SK-N-SH (cell line): Measurements from ENCODE around the gene FRRS1L. TPM values are rescaled to one million over a fixed set of nuclear protein-coding genes. Genes with fewer than 3 reads are reported as not detected.

Experiments used
- CTCF ChIA-PET: fragments of 300-600, 350-600 bp; formaldehyde crosslinking; extraction: SDS; loops from one replicate; lab custom pipeline; 2021; lab: Yijun Ruan, JAX
- POLR2A ChIA-PET: fragments of 350-600 bp; sonication (Branson Sonifier 250); formaldehyde crosslinking; extraction: SDS; loops from one replicate; lab custom pipeline; 2020; ENCODE audit warnings: antibody characterized with exemption, inconsistent platforms; lab: Yijun Ruan, JAX
- DNase-seq: peaks from one replicate; pipeline ENCODE4 v3.0.0; 2012
- H2AFZ ChIP-seq: fragments of 200-600 bp; sonication (generic); 2 replicates; pipeline ENCODE4 v1.8.1; 2016; ENCODE audit warnings: antibody characterized with exemption, mild to moderate bottlenecking, low read depth
- H3F3A ChIP-seq: fragments of 200-600 bp; sonication (generic); replicated peaks from 2 replicates; pipeline ENCODE3; 2016; ENCODE audit warnings: antibody characterized with exemption, mild to moderate bottlenecking; ENCODE audit not compliant: insufficient read depth
- H3K27ac ChIP-seq, 2 experiments: fragments of 200-500 bp in 1 of 2; fragments of 200-600 bp in 1 of 2; sonication (Bioruptor generic) in 1 of 2; sonication (generic), shearing (Covaris generic) in 1 of 2; 2 replicates each; pipeline versions ENCODE4 v1.5.1 to v1.6.1; 2014 to 2016; ENCODE audit warnings: low read depth in 2 of 2, inconsistent platforms in 1 of 2, low read length in 1 of 2, mild to moderate bottlenecking in 1 of 2, mixed read lengths in 1 of 2
- H3K27me3 ChIP-seq: fragments of 200-600 bp; sonication (generic), shearing (Covaris generic); 2 replicates; pipeline ENCODE4 v1.6.1; 2016; ENCODE audit warnings: mixed run types; ENCODE audit not compliant: insufficient read depth
- H3K36me3 ChIP-seq, 2 experiments: fragments of 200-500 bp in 1 of 2; fragments of 200-600 bp in 1 of 2; sonication (Bioruptor generic) in 1 of 2; sonication (generic) in 1 of 2; replicated peaks in 1 of 2; 2 replicates each; pipeline versions ENCODE3 to v1.5.1; 2014 to 2016; ENCODE audit warnings: low read length in 1 of 2, mild to moderate bottlenecking in 1 of 2; ENCODE audit not compliant: insufficient read depth in 2 of 2, control insufficient read depth in 1 of 2
- H3K4me1 ChIP-seq, 2 experiments: fragments of 200-500 bp in 1 of 2; fragments of 200-600 bp in 1 of 2; sonication (Bioruptor generic) in 1 of 2; sonication (generic), shearing (Covaris generic) in 1 of 2; 2 replicates each; pipeline versions ENCODE4 v1.5.1 to v1.6.1; 2014 to 2016; ENCODE audit warnings: low read depth in 1 of 2, low read length in 1 of 2, mixed run types in 1 of 2; ENCODE audit not compliant: insufficient read depth in 2 of 2, control insufficient read depth in 1 of 2
- H3K4me2 ChIP-seq: fragments of 200-600 bp; sonication (generic), shearing (Covaris generic); 2 replicates; pipeline ENCODE4 v1.6.1; 2017; ENCODE audit warnings: mixed run types
- H3K4me3 ChIP-seq, 2 experiments: fragments of 200-500 bp in 1 of 2; fragments of 200-600 bp in 1 of 2; sonication (Bioruptor generic) in 1 of 2; sonication (generic), shearing (Covaris generic) in 1 of 2; 2 replicates each; pipeline versions ENCODE4 v1.5.1 to v1.8.1; 2014 to 2016; ENCODE audit warnings: low read depth in 2 of 2, inconsistent platforms in 1 of 2, low read length in 1 of 2, mild to moderate bottlenecking in 1 of 2, mixed read lengths in 1 of 2, moderate library complexity in 1 of 2
- H3K79me2 ChIP-seq: fragments of 200-600 bp; sonication (generic); 2 replicates; pipeline ENCODE4 v1.8.1; 2017; ENCODE audit warnings: mild to moderate bottlenecking; ENCODE audit not compliant: insufficient read depth
- H3K9ac ChIP-seq: fragments of 200-600 bp; sonication (generic); 2 replicates; pipeline ENCODE4 v1.6.1; 2017; ENCODE audit warnings: mixed run types
- H3K9me2 ChIP-seq: fragments of 200-600 bp; sonication (generic); 2 replicates; pipeline ENCODE4 v1.6.1; 2017; ENCODE audit warnings: mixed run types
- H3K9me3 ChIP-seq: fragments of 200-600 bp; sonication (generic); 2 replicates; pipeline ENCODE4 v1.6.1; 2017; ENCODE audit warnings: mixed run types, mild to moderate bottlenecking, moderate library complexity
- H4K20me1 ChIP-seq: fragments of 200-600 bp; sonication (generic); 2 replicates; pipeline ENCODE4 v1.6.1; 2017; ENCODE audit warnings: mild to moderate bottlenecking, mixed run types; ENCODE audit not compliant: insufficient read depth
- CHD2 ChIP-seq: fragments of 150-350 bp; IDR thresholded peaks from 2 replicates; pipeline ENCODE4 v1.6.1; 2018; ENCODE audit warnings: low read length; ENCODE audit not compliant: partially characterized antibody
- EP300 ChIP-seq, 2 experiments: IDR thresholded peaks; 2 replicates each; pipeline versions ENCODE4 v1.4.0 to v1.6.1; 2012; ENCODE audit warnings: borderline replicate concordance in 1 of 2, low read depth in 1 of 2, low read length in 1 of 2
- EZH2phosphoT487 ChIP-seq: fragments of 200-600 bp; sonication (generic); IDR thresholded peaks from 2 replicates; pipeline ENCODE4 v1.6.1; 2017; ENCODE audit warnings: low read depth, mixed run types, mild to moderate bottlenecking, antibody characterized with exemption, moderate library complexity, borderline replicate concordance
- FOSL2 ChIP-seq: IDR thresholded peaks from 2 replicates; pipeline ENCODE4 v1.4.0; 2012; ENCODE audit warnings: low read depth, mild to moderate bottlenecking, moderate library complexity, borderline replicate concordance
- GABPA ChIP-seq: IDR thresholded peaks from 2 replicates; pipeline ENCODE4 v1.4.0; 2012; ENCODE audit warnings: low read depth, mild to moderate bottlenecking
- GATA2 ChIP-seq: sonication (generic); formaldehyde crosslinking; IDR thresholded peaks from 2 replicates; pipeline ENCODE4 v1.5.0; 2020; ENCODE audit warnings: mild to moderate bottlenecking, missing genetic modification reagents
- JUND ChIP-seq: IDR thresholded peaks from 2 replicates; pipeline ENCODE4 v1.4.0; 2012
- NFIC ChIP-seq: IDR thresholded peaks from 2 replicates; pipeline ENCODE4 v1.4.0; 2012; ENCODE audit warnings: borderline replicate concordance
- NRF1 ChIP-seq: IDR thresholded peaks from 2 replicates; pipeline ENCODE4 v1.6.1; 2012; ENCODE audit warnings: low read depth, mild to moderate bottlenecking, low read length
- POLR2AphosphoS5 ChIP-seq: IDR thresholded peaks from 2 replicates; pipeline ENCODE4 v1.6.1; 2012; ENCODE audit warnings: low read depth, low read length
- RAD21 ChIP-seq: IDR thresholded peaks from 2 replicates; pipeline ENCODE4 v1.6.1; 2012; ENCODE audit warnings: mild to moderate bottlenecking, low read length
- RCOR1 ChIP-seq: fragments of 150-350 bp; IDR thresholded peaks from 2 replicates; pipeline ENCODE4 v1.6.1; 2017; ENCODE audit warnings: antibody characterized with exemption, low read length
- RXRA ChIP-seq: IDR thresholded peaks from 2 replicates; pipeline ENCODE4 v1.4.0; 2012; ENCODE audit warnings: low read depth, mild to moderate bottlenecking, borderline replicate concordance
- SMC3 ChIP-seq: IDR thresholded peaks from 2 replicates; pipeline ENCODE4 v1.6.1; 2012; ENCODE audit warnings: low read depth, low read length, improper control_type of control experiment
- TAF1 ChIP-seq: IDR thresholded peaks from 2 replicates; pipeline ENCODE4 v1.6.1; 2012; ENCODE audit warnings: low read depth, mild to moderate bottlenecking, low read length, moderate library complexity, borderline replicate concordance
- TCF12 ChIP-seq: IDR thresholded peaks from 2 replicates; pipeline ENCODE4 v1.4.0; 2012
- TEAD4 ChIP-seq: IDR thresholded peaks from 2 replicates; pipeline ENCODE4 v1.4.0; 2012; ENCODE audit warnings: mild to moderate bottlenecking, borderline replicate concordance; ENCODE audit not compliant: insufficient read depth
- USF1 ChIP-seq: IDR thresholded peaks from 2 replicates; pipeline ENCODE4 v1.4.0; 2012; ENCODE audit warnings: low read depth, borderline replicate concordance
- YY1 ChIP-seq: IDR thresholded peaks from 2 replicates; pipeline ENCODE4 v1.4.0; 2012; ENCODE audit warnings: low read depth, mild to moderate bottlenecking
- ZBTB33 ChIP-seq: IDR thresholded peaks from 2 replicates; pipeline ENCODE4 v1.4.0; 2012; ENCODE audit warnings: low read depth, borderline replicate concordance
- WGBS: methylation state at CpG from one replicate; pipeline ENCODE4 v1.1.6; 2017; ENCODE audit warnings: low lambda C conversion rate; 5-methylcytosine and 5-hydroxymethylcytosine counted together
- polyA plus RNA-seq, 3 experiments: library from polyadenylated mRNA; depleted of rRNA; stranded (reverse); fragments of >200 nt; gene quantifications; 2 replicates each; pipeline ENCODE4 v1.2.3, GENCODE V29; 2012

The FRRS1L gene
- polyA plus RNA-seq, 1 of the 3 experiments (the other 2 are of a cell fraction), result 3.7 TPM

DNA sequence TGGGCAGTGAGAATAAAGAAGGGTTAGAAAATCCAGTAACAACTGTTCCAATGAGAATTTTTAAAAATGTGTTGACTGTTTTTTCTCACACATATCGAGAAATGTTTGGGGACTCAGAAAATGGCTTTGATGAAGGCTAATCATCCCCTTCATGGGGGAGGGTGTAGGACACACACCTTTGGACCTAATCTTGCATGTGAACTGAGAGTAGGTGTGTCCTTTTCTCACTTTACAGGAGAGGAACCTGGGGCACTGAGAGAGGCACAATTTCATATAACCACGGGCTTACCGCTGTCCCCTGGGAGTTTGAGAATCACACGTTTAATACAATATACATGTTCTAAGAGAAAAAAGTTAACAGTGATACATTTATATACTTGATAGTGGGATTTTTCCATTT, 17.3 kb downstream of the FRRS1L start:
- WGBS, result 79% methylated on average over 4 of the region's 4 CpGs
- Histone ChIP-seq H3K4me3 (no peak overlapping the region), H3K4me2 (no peak overlapping the region), H2AFZ (no peak overlapping the region), H3K36me3 (no peaks in the 10 kb centered on the region), H3K79me2 (no peaks in the 10 kb centered on the region), H4K20me1 (no peaks in the 10 kb centered on the region), H3K9me2 (no peaks in the 10 kb centered on the region), H3F3A (no peaks in the 10 kb centered on the region)
- CTCF ChIA-PET, result no interaction called here
- POLR2A ChIA-PET, result no interaction called here
- TF ChIP-seq FOSL2, result no peak
- no peak for TF ChIP-seq TCF12
- no peak for TF ChIP-seq YY1
- no peak for TF ChIP-seq RCOR1
- no peak for TF ChIP-seq TAF1
- TF ChIP-seq NRF1, result no peak
- TF ChIP-seq POLR2AphosphoS5, result no peak
- no peak for TF ChIP-seq SMC3
- TF ChIP-seq USF1, result no peak
- TF ChIP-seq EP300 (IDR thresholded peaks at IDR 0.05; ENCODE audit: borderline replicate concordance in 1 of 2, low read depth in 1 of 2, low read length in 1 of 2), result no peak
- TF ChIP-seq ZBTB33, result no peak
- TF ChIP-seq GATA2 (CRISPR knock-in tag), result no peak
- TF ChIP-seq RAD21, result no peak
- no peak for TF ChIP-seq TEAD4
- TF ChIP-seq CHD2, result no peak
- TF ChIP-seq JUND, result no peak
- no peak for TF ChIP-seq NFIC
- no peak for TF ChIP-seq EZH2phosphoT487
- no peak for TF ChIP-seq GABPA
- no peak for TF ChIP-seq RXRA
- TF ChIP-seq, all 33 proteins: peak for 0
- no peaks in the 10 kb centered on the region for H3K9me3 ChIP-seq
- H3K27ac ChIP-seq, result no peak overlapping the region
- no peak overlapping the region for H3K9ac ChIP-seq
- no peaks in the 10 kb centered on the region for H3K27me3 ChIP-seq
- no peaks in the 10 kb centered on the region for H3K4me1 ChIP-seq
- no peak for DNase-seq
